A549 (cell line): ENCODE measurements around the gene CDH18. TPM values are rescaled to one million over a fixed set of nuclear protein-coding genes. Genes with fewer than 3 reads are reported as not detected.

Experiments
- ATAC-seq, 2 experiments: fragments of 200-7000 bp in 1 of 2; fragments of >200 bp in 1 of 2; cut with Nextera tagmentation in 1 of 2; cut with Tn5 transposase in 1 of 2; 3 replicates each; pipeline versions ENCODE4 v1.8.0 to v1.9.1; 2018 to 2020; ENCODE audit warnings: mild to moderate bottlenecking in 1 of 2, moderate library complexity in 1 of 2
- CTCF ChIA-PET: fragments of 300-600 bp; sonication (Branson Sonifier 250); formaldehyde crosslinking; extraction: SDS; loops from one replicate; lab custom pipeline; 2021; ENCODE audit warnings: antibody characterized with exemption, inconsistent platforms; lab: Yijun Ruan, JAX
- POLR2A ChIA-PET: fragments of 350-600 bp; formaldehyde crosslinking; extraction: SDS; loops from one replicate; lab custom pipeline; 2021; ENCODE audit warnings: antibody characterized with exemption, inconsistent platforms; lab: Yijun Ruan, JAX
- DNase-seq, 2 experiments: peaks; one replicate each; pipeline versions ENCODE4 v3.0.0 to v3.0.0-alpha.2; 2011 to 2016; ENCODE audit warnings: low read depth in 1 of 2, low spot score in 1 of 2
- FAIRE-seq: peaks from 2 replicates; lab custom pipeline; 2011; peaks lifted over from hg19 to GRCh38; lab: Jason Lieb, UNC
- H3K27ac ChIP-seq, 2 experiments: fragments of >200 bp; sonication (Bioruptor Twin); formaldehyde crosslinking; 3 replicates each; pipeline ENCODE4 v1.5.1; 2016 to 2017
- H3K4me1 ChIP-seq: fragments of >200 bp; sonication (Bioruptor Twin); formaldehyde crosslinking; 3 replicates; pipeline ENCODE4 v1.6.1; 2016
- H3K4me2 ChIP-seq: fragments of >200 bp; sonication (Bioruptor Twin); formaldehyde crosslinking; 3 replicates; pipeline ENCODE4 v1.6.1; 2016
- H3K4me3 ChIP-seq: fragments of >200 bp; sonication (Bioruptor Twin); formaldehyde crosslinking; 3 replicates; pipeline ENCODE4 v1.5.1; 2016
- H3K9me3 ChIP-seq: fragments of >200 bp; sonication (Bioruptor Twin); formaldehyde crosslinking; 3 replicates; pipeline ENCODE4 v1.6.1; 2016
- BHLHE40 ChIP-seq: IDR thresholded peaks from 2 replicates; pipeline ENCODE4 v1.6.1; 2012; ENCODE audit warnings: low read depth, low read length, inconsistent platforms
- CBX2 ChIP-seq: fragments of 200-600 bp; sonication (generic); IDR thresholded peaks from 2 replicates; pipeline ENCODE4 v1.6.1; 2016; ENCODE audit warnings: low read depth, mild to moderate bottlenecking, borderline replicate concordance
- CHD2 ChIP-seq: fragments of 150-350 bp; IDR thresholded peaks from 2 replicates; pipeline ENCODE4 v1.6.1; 2014; ENCODE audit warnings: low read length; ENCODE audit not compliant: partially characterized antibody
- EHF ChIP-seq: fragments of 250-450 bp; sonication (Bioruptor Pico); IDR thresholded peaks from 2 replicates; pipeline ENCODE4 v1.5.0; 2020; ENCODE audit warnings: mild to moderate bottlenecking
- EHMT2 ChIP-seq: fragments of 200-600 bp; sonication (generic); IDR thresholded peaks from 2 replicates; pipeline ENCODE4 v1.6.1; 2016; ENCODE audit warnings: antibody characterized with exemption, low read depth, mild to moderate bottlenecking, moderate library complexity
- FOSB ChIP-seq: fragments of 250-450 bp; sonication (Bioruptor Pico); IDR thresholded peaks from 2 replicates; pipeline ENCODE4 v1.5.0; 2020; ENCODE audit warnings: mild to moderate bottlenecking, moderate library complexity
- FOSL2 ChIP-seq, 2 experiments: fragments of 450-650 bp in 1 of 2; fragments of >200 bp in 1 of 2; sonication (Bioruptor Twin) in 1 of 2; formaldehyde crosslinking; IDR thresholded peaks; 2 replicates each; pipeline versions ENCODE4 v1.5.0 to v1.6.1; 2016 to 2020; ENCODE audit warnings: mild to moderate bottlenecking in 1 of 2, moderate library complexity in 1 of 2
- GATA3 ChIP-seq: IDR thresholded peaks from 2 replicates; pipeline ENCODE4 v1.6.1; 2012; ENCODE audit warnings: borderline replicate concordance
- HDAC2 ChIP-seq: fragments of 200-600 bp; sonication (generic); IDR thresholded peaks from 2 replicates; pipeline ENCODE4 v1.6.1; 2016
- HEYL ChIP-seq: fragments of 250-450 bp; sonication (Bioruptor Pico); IDR thresholded peaks from 2 replicates; pipeline ENCODE4 v1.8.0; 2021; ENCODE audit warnings: mild to moderate bottlenecking, moderate library complexity
- HMGXB4 ChIP-seq: fragments of 250-450 bp; sonication (Bioruptor Pico); IDR thresholded peaks from 2 replicates; pipeline ENCODE4 v1.5.0; 2021; ENCODE audit warnings: mild to moderate bottlenecking, moderate library complexity, borderline replicate concordance
- HOXB5 ChIP-seq: fragments of 250-450 bp; sonication (Bioruptor Pico); IDR thresholded peaks from 2 replicates; pipeline ENCODE4 v1.5.0; 2020; ENCODE audit warnings: mild to moderate bottlenecking, moderate library complexity
- JUN ChIP-seq, 2 experiments: fragments of >200 bp; sonication (Bioruptor Twin); formaldehyde crosslinking; IDR thresholded peaks; 2 replicates in 1 of 2; 3 replicates in 1 of 2; pipeline ENCODE4 v1.6.1; 2016 to 2017
- MAFK ChIP-seq: fragments of 450-650 bp; IDR thresholded peaks from 2 replicates; pipeline ENCODE4 v1.6.1; 2014; ENCODE audit not compliant: partially characterized antibody
- MYC ChIP-seq: IDR thresholded peaks from 2 replicates; pipeline ENCODE4 v1.6.1; 2012; ENCODE audit warnings: mild to moderate bottlenecking, inconsistent platforms, low read length, improper control_type of control experiment, borderline replicate concordance
- NPAS2 ChIP-seq: fragments of 250-450 bp; sonication (Bioruptor Pico); IDR thresholded peaks from 2 replicates; pipeline ENCODE4 v1.8.0; 2022; ENCODE audit warnings: mild to moderate bottlenecking, moderate library complexity, borderline replicate concordance
- NR3C1 ChIP-seq: fragments of >200 bp; sonication (Bioruptor Twin); formaldehyde crosslinking; IDR thresholded peaks from 3 replicates; pipeline ENCODE4 v1.6.1; 2017
- POLR2AphosphoS2 ChIP-seq: conservative IDR thresholded peaks from 2 replicates; pipeline ENCODE4 v1.6.1; 2012; ENCODE audit warnings: low read length, improper control_type of control experiment, inconsistent platforms
- RCOR1 ChIP-seq: fragments of 150-350 bp; IDR thresholded peaks from 2 replicates; pipeline ENCODE4 v1.6.1; 2014; ENCODE audit warnings: antibody characterized with exemption, low read length, low read depth
- SMC3 ChIP-seq: fragments of >200 bp; sonication (Bioruptor Twin); formaldehyde crosslinking; IDR thresholded peaks from 3 replicates; pipeline ENCODE4 v1.6.1; 2018; ENCODE audit warnings: inconsistent platforms
- SREBF2 ChIP-seq: fragments of 450-650 bp; IDR thresholded peaks from 2 replicates; pipeline ENCODE4 v1.6.1; 2014; ENCODE audit warnings: mild to moderate bottlenecking, moderate library complexity
- TP53 ChIP-seq: fragments of 250-450 bp; sonication (Bioruptor Pico); IDR thresholded peaks from 2 replicates; pipeline ENCODE4 v1.5.0; 2021; ENCODE audit warnings: mild to moderate bottlenecking, moderate library complexity
- ZC3H11A ChIP-seq: fragments of 450-650 bp; IDR thresholded peaks from 2 replicates; pipeline ENCODE4 v1.6.1; 2014; ENCODE audit warnings: antibody characterized with exemption, mild to moderate bottlenecking
- ZFP36 ChIP-seq: fragments of 450-650 bp; IDR thresholded peaks from 2 replicates; pipeline ENCODE4 v1.6.1; 2014; ENCODE audit warnings: borderline replicate concordance; ENCODE audit not compliant: partially characterized antibody
- ZNF302 ChIP-seq: fragments of 250-450 bp; sonication (Bioruptor Pico); IDR thresholded peaks from 2 replicates; pipeline ENCODE4 v1.9.0; 2021; ENCODE audit warnings: inconsistent platforms, mild to moderate bottlenecking, moderate library complexity
- WGBS: methylation state at CpG from one replicate; pipeline ENCODE4 v1.1.6; 2017; ENCODE audit errors: missing lambda C conversion rate; 5-methylcytosine and 5-hydroxymethylcytosine counted together
- polyA plus RNA-seq, 4 experiments: library from polyadenylated mRNA; depleted of rRNA in 3 of 4; stranded (reverse); fragments of >200 nt; fragmentation: RNase III in 1 of 4; extraction: RNeasy Plus Mini Kit Qiagen cat#74134 plus additional on column Dnase treatment in 1 of 4; gene quantifications; 2 replicates in 3 of 4; 3 replicates in 1 of 4; pipeline ENCODE4 v1.2.3, GENCODE V29; 2011 to 2017
- TF ChIP-seq, protein P1 (sequence below): fragments of >200 bp; sonication (Bioruptor Twin); formaldehyde crosslinking; IDR thresholded peaks from 3 replicates; pipeline ENCODE4 v1.6.1; 2016

Gene CDH18
- polyA plus RNA-seq, 2 of the 4 experiments (the other 2 are of a cell fraction) = not detected

- ChIA-PET CTCF (no interaction called here), POLR2A (no interaction called here)
- no peak for ATAC-seq
- H3K4me1 ChIP-seq = no peaks in the 10 kb centered on the region
- H3K9me3 ChIP-seq = no peaks in the 10 kb centered on the region
- no peak overlapping the region for H3K4me2 ChIP-seq
- WGBS = 54% methylated on average over 6 of the region's 6 CpGs
- no peak for TF ChIP-seq FOSL2 (IDR thresholded peaks at IDR 0.05)
- no peak for TF ChIP-seq FOSL2 (CRISPR knock-in tag; IDR thresholded peaks at IDR 0.05)
- no peak for TF ChIP-seq MYC
- TF ChIP-seq HDAC2 = no peak
- TF ChIP-seq, protein P1, sequence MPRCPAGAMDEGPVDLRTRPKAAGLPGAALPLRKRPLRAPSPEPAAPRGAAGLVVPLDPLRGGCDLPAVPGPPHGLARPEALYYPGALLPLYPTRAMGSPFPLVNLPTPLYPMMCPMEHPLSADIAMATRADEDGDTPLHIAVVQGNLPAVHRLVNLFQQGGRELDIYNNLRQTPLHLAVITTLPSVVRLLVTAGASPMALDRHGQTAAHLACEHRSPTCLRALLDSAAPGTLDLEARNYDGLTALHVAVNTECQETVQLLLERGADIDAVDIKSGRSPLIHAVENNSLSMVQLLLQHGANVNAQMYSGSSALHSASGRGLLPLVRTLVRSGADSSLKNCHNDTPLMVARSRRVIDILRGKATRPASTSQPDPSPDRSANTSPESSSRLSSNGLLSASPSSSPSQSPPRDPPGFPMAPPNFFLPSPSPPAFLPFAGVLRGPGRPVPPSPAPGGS = no peak
- TF ChIP-seq NPAS2 (CRISPR knock-in tag) = no peak
- no peak for TF ChIP-seq RCOR1
- no peak for TF ChIP-seq ZC3H11A
- no peak for TF ChIP-seq EHMT2
- TF ChIP-seq CBX2 = no peak
- TF ChIP-seq TP53 (CRISPR knock-in tag) = no peak
- TF ChIP-seq EHF (CRISPR knock-in tag) = no peak
- TF ChIP-seq HOXB5 (CRISPR knock-in tag) = no peak
- no peak for TF ChIP-seq ZFP36
- TF ChIP-seq JUN (IDR thresholded peaks at IDR 0.05) = no peak
- no peak for TF ChIP-seq CHD2
- no peak for TF ChIP-seq HEYL (CRISPR knock-in tag)
- TF ChIP-seq NR3C1 = no peak
- no peak for FAIRE-seq
- no peak for DNase-seq
- H3K4me3 ChIP-seq = no peak overlapping the region
- H3K27ac ChIP-seq = no peak overlapping the region
These were observed 254.1 kb downstream of the CDH18 start for GRCh38 chr5:19733612-19734495.

- POLR2A ChIA-PET = no interaction called here
- Histone ChIP-seq H3K4me2 (no peak overlapping the region), H3K9me3 (no peaks in the 10 kb centered on the region), H3K4me3 (no peak overlapping the region), H3K4me1 (no peaks in the 10 kb centered on the region), H3K27ac (no peak overlapping the region)
- FAIRE-seq = no peak
- no peak for ATAC-seq
- 26% methylated on average over 3 of the region's 3 CpGs for WGBS
- no peak for DNase-seq
- TF ChIP-seq GATA3 (no peak), RCOR1 (no peak), POLR2AphosphoS2 (no peak), JUN (IDR thresholded peaks at IDR 0.05) (no peak), BHLHE40 (no peak), ZNF302 (CRISPR knock-in tag) (no peak), HMGXB4 (CRISPR knock-in tag) (no peak), FOSB (CRISPR knock-in tag) (no peak), NR3C1 (no peak), MAFK (no peak), SMC3 (no peak), HEYL (CRISPR knock-in tag) (no peak), EHMT2 (no peak), SREBF2 (no peak), ZC3H11A (no peak)
- TF ChIP-seq, protein P1 = no peak
- CTCF ChIA-PET = no interaction called here
These were observed 259.4 kb downstream of the CDH18 start for GRCh38 chr5:19728571-19728970.
